ENCODE data around the gene PAK6. TPM values are rescaled to one million over a fixed set of nuclear protein-coding genes. Genes with fewer than 3 reads are reported as not detected.

Gene PAK6
- total RNA-seq, 1 experiment from 2014 or later, result 30.4 TPM

DNA sequence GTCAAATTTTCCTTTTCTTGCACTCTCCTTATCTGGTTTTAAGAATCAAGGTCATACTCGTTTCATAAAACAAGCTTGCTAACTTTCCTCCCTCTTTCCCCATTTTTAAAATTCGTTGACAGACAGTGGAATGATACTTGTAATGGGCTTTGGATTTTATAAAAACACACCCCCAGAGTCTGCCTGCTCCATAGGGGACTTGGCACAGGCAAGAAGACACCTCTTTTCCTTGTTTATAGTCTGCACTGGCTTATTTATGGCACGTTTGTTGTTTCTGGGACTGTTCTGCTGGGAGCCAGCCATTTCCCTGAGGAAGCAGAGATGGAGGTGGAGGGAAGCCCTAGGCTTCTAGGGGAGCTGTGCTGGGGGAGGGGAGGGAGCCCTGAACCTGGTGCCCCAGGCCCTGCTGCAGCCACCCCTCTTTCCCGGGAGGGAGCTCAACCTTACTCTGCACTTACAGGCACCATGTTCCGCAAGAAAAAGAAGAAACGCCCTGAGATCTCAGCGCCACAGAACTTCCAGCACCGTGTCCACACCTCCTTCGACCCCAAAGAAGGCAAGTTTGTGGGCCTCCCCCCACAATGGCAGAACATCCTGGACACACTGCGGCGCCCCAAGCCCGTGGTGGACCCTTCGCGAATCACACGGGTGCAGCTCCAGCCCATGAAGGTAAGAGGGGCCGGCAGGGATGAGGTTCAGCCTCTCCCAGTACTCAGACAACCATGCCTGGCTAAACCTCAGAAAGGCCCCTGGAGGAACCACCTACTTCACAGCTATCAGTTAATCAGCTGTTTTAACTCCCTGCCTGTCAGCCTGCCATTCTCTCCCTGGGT, 25.7 kb downstream of the PAK6 start:
- Histone ChIP-seq H4K20me1 (ENCODE audit: low read length) (no peaks in the 10 kb centered on the region), H3K9ac (ENCODE audit: low read length) (no peak overlapping the region), H3K4me1 (ENCODE audit: insufficient read depth, low read length) (peaks cover 21% of the 10 kb centered on the region), H3K79me2 (ENCODE audit: low read length) (no peaks in the 10 kb centered on the region), H3K36me3 (ENCODE audit: low read depth, low read length) (peaks cover 3% of the 10 kb centered on the region; the same call in 1 of the 2 replicates), H3K27me3 (ENCODE audit: low read length) (no peaks in the 10 kb centered on the region), H3K9me3 (ENCODE audit: low read length) (no peaks in the 10 kb centered on the region), H2AFZ (ENCODE audit: low read length) (no peak overlapping the region), H3F3A (ENCODE audit: low read length, unreplicated experiment) (no peaks in the 10 kb centered on the region), H3K9me2 (replicated peaks; ENCODE audit: low read length) (no peaks in the 10 kb centered on the region), H3K27ac (ENCODE audit: low read length) (no peak overlapping the region), H3K4me2 (ENCODE audit: low read length) (no peak overlapping the region), H3K4me3 (ENCODE audit: low read length) (no peak overlapping the region)
- ChIA-PET POLR2A (ENCODE audit: unreplicated experiment) (no interaction called here), CTCF (interaction anchor here (0.5 kb wide), 1 partner anchor 205 kb away, joined by 4 read pairs; no protein-coding TSS in a partner anchor)
- DNase-seq (no peak), ATAC-seq (no peak)
- no peak for TF ChIP-seq EZH2 (IDR thresholded peaks at IDR 0.05; ENCODE audit: low read length, unreplicated experiment)
- TF ChIP-seq EZH2phosphoT487 (IDR thresholded peaks at IDR 0.05; ENCODE audit: borderline replicate concordance, low read length), result no peak
- TF ChIP-seq, protein P1, sequence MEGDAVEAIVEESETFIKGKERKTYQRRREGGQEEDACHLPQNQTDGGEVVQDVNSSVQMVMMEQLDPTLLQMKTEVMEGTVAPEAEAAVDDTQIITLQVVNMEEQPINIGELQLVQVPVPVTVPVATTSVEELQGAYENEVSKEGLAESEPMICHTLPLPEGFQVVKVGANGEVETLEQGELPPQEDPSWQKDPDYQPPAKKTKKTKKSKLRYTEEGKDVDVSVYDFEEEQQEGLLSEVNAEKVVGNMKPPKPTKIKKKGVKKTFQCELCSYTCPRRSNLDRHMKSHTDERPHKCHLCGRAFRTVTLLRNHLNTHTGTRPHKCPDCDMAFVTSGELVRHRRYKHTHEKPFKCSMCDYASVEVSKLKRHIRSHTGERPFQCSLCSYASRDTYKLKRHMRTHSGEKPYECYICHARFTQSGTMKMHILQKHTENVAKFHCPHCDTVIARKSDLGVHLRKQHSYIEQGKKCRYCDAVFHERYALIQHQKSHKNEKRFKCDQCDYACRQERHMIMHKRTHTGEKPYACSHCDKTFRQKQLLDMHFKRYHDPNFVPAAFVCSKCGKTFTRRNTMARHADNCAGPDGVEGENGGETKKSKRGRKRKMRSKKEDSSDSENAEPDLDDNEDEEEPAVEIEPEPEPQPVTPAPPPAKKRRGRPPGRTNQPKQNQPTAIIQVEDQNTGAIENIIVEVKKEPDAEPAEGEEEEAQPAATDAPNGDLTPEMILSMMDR (conservative IDR thresholded peaks at IDR 0.05; ENCODE audit: low read depth, low read length), result no peak
- BruUV-seq (replicated peaks), result no TSS peak
- intact Hi-C loops (cut with micrococcal nuclease), result no loop called here

DNA sequence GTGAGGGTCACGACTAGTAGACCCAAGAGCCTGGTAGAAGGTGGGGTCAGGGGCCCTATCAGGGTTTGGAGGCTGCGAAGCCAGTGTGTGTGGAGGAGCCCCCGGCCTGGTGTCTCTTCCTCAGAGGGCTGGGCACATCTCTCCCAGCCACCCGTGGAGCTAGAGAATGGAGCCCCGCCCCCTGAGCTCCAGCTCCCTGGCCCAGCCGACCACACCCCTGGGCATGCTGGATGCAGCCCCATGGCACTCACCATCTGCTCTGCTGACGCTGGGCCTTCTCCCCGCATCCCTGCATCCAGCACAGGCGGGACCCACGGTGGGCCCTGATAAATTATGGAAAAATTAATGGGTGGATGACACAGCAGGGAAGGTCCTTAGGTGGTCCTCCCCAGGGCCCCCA, 26.5 kb downstream of the PAK6 start:
- Histone ChIP-seq H3K9ac (ENCODE audit: low read length) (no peak overlapping the region), H3K79me2 (ENCODE audit: low read length) (no peaks in the 10 kb centered on the region), H3K9me2 (replicated peaks; ENCODE audit: low read length) (no peaks in the 10 kb centered on the region), H4K20me1 (ENCODE audit: low read length) (no peaks in the 10 kb centered on the region), H3K4me3 (ENCODE audit: low read length) (no peak overlapping the region), H3K4me1 (ENCODE audit: insufficient read depth, low read length) (peaks cover 21% of the 10 kb centered on the region), H3K27ac (ENCODE audit: low read length) (no peak overlapping the region), H3F3A (ENCODE audit: low read length, unreplicated experiment) (no peaks in the 10 kb centered on the region), H3K9me3 (ENCODE audit: low read length) (no peaks in the 10 kb centered on the region), H3K27me3 (ENCODE audit: low read length) (no peaks in the 10 kb centered on the region), H3K4me2 (ENCODE audit: low read length) (no peak overlapping the region), H3K36me3 (ENCODE audit: low read depth, low read length) (peaks cover 3% of the 10 kb centered on the region; the same call in 1 of the 2 replicates), H2AFZ (ENCODE audit: low read length) (no peak overlapping the region)
- CTCF ChIA-PET, result interaction anchor here (0.5 kb wide), 1 partner anchor 205 kb away, joined by 4 read pairs; no protein-coding TSS in a partner anchor
- ATAC-seq, result no peak
- POLR2A ChIA-PET (ENCODE audit: unreplicated experiment), result no interaction called here
- TF ChIP-seq, protein P1 (conservative IDR thresholded peaks at IDR 0.05; ENCODE audit: low read depth, low read length), result no peak
- no peak for DNase-seq
- intact Hi-C loops (cut with micrococcal nuclease), result no loop called here
- no TSS peak for BruUV-seq (replicated peaks)

DNA sequence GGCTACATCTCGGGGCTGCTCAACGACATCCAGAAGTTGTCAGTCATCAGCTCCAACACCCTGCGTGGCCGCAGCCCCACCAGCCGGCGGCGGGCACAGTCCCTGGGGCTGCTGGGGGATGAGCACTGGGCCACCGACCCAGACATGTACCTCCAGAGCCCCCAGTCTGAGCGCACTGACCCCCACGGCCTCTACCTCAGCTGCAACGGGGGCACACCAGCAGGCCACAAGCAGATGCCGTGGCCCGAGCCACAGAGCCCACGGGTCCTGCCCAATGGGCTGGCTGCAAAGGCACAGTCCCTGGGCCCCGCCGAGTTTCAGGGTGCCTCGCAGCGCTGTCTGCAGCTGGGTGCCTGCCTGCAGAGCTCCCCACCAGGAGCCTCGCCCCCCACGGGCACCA, 27.0 kb downstream of the PAK6 start:
- H3F3A ChIP-seq (ENCODE audit: low read length, unreplicated experiment), result no peaks in the 10 kb centered on the region
- CTCF ChIA-PET, result no interaction called here

More for the DNA sequence above, 27.0 kb downstream of the PAK6 start:
- DNase-seq (no peak), ATAC-seq (no peak)
- no peaks in the 10 kb centered on the region for H3K9me2 ChIP-seq (replicated peaks; ENCODE audit: low read length)
- H3K9ac ChIP-seq (ENCODE audit: low read length), result no peak overlapping the region
- H3K4me2 ChIP-seq (ENCODE audit: low read length), result peak overlapping the region; percentile 68; the same call in 1 of the 2 replicates
- BruUV-seq (replicated peaks), result no TSS peak
- H3K4me1 ChIP-seq (ENCODE audit: insufficient read depth, low read length), result peaks cover 21% of the 10 kb centered on the region
- H3K79me2 ChIP-seq (ENCODE audit: low read length), result no peaks in the 10 kb centered on the region
- H3K27ac ChIP-seq (ENCODE audit: low read length), result peak overlapping the region; percentile 80
- H4K20me1 ChIP-seq (ENCODE audit: low read length), result no peaks in the 10 kb centered on the region
- intact Hi-C loops (cut with micrococcal nuclease), result loop anchor here (2.0 kb wide), 2 partner anchors 13 to 49 kb away; no protein-coding TSS in a partner anchor
- H3K27me3 ChIP-seq (ENCODE audit: low read length), result no peaks in the 10 kb centered on the region
- no peak overlapping the region for H3K4me3 ChIP-seq (ENCODE audit: low read length)
- no peaks in the 10 kb centered on the region for H3K9me3 ChIP-seq (ENCODE audit: low read length)
- no peak for TF ChIP-seq EZH2 (IDR thresholded peaks at IDR 0.05; ENCODE audit: low read length, unreplicated experiment)
- TF ChIP-seq EZH2phosphoT487 (IDR thresholded peaks at IDR 0.05; ENCODE audit: borderline replicate concordance, low read length), result no peak
- H2AFZ ChIP-seq (ENCODE audit: low read length), result no peak overlapping the region
- H3K36me3 ChIP-seq (ENCODE audit: low read depth, low read length), result peaks cover 3% of the 10 kb centered on the region; the same call in 1 of the 2 replicates
- POLR2A ChIA-PET (ENCODE audit: unreplicated experiment), result no interaction called here
